Stimulated activated CD4-positive, alpha-beta T cell treated with anti-CD3 and anti-CD28 coated beads, Interleukin-1b, Interleukin-23, amount 100 ng/mL, for 1 hour (primary cell): ENCODE data around the gene SULT1C4.
"Not testable (repeated sequence)": the region's sequence is repeated elsewhere in the genome, so short reads cannot be mapped to it uniquely, and the experiment has no call there.

ENCODE experiments used
- DNase-seq, 2 donors: peaks; one replicate each; pipeline ENCODE4 v3.0.0-alpha.2; 2020; ENCODE audit warnings: low read depth in 2 of 2

Gene SULT1C4

GRCh38 chr2:108377815-108378630 lies at the start of gene SULT1C4:
SULT1C4 (plus strand) TSS chr2:108377954; CDS start chr2:108378338, 384 bp downstream.
- no peak for DNase-seq

- no peak for DNase-seq
Measured at GRCh38 chr2:108329771-108330170, 48.0 kb upstream of the SULT1C4 start.

- DNase-seq = no peak
Measured at GRCh38 chr2:108330979-108331378, 46.8 kb upstream of the SULT1C4 start.

GRCh38 chr2:108345951-108346350 lies 31.8 kb upstream of the SULT1C4 start:
- no peak for DNase-seq

- no peak for DNase-seq
Measured at GRCh38 chr2:108346827-108347226, 30.9 kb upstream of the SULT1C4 start.

- DNase-seq = no peak
Measured at GRCh38 chr2:108347786-108348185, 30.0 kb upstream of the SULT1C4 start.

- no peak for DNase-seq
Measured at GRCh38 chr2:108348816-108349570, 28.8 kb upstream of the SULT1C4 start.

GRCh38 chr2:108349571-108349928 lies 28.2 kb upstream of the SULT1C4 start:
- no peak for DNase-seq

- DNase-seq = no peak
Measured at GRCh38 chr2:108351889-108352288, 25.9 kb upstream of the SULT1C4 start.

- no peak for DNase-seq
Measured at GRCh38 chr2:108354136-108354535, 23.6 kb upstream of the SULT1C4 start.

GRCh38 chr2:108355906-108356734 lies 21.6 kb upstream of the SULT1C4 start:
- DNase-seq = no peak

- DNase-seq = not testable (repeated sequence)
Measured at GRCh38 chr2:108359336-108359735, 18.4 kb upstream of the SULT1C4 start.

- no peak for DNase-seq
Measured at GRCh38 chr2:108360776-108361468, 16.8 kb upstream of the SULT1C4 start.

GRCh38 chr2:108363024-108363907 lies 14.5 kb upstream of the SULT1C4 start:
- no peak for DNase-seq

GRCh38 chr2:108363908-108364225 lies 13.9 kb upstream of the SULT1C4 start:
- no peak for DNase-seq

- DNase-seq = no peak
Measured at GRCh38 chr2:108364676-108365297, 13.0 kb upstream of the SULT1C4 start.

- no peak for DNase-seq
Measured at GRCh38 chr2:108365656-108366055, 12.1 kb upstream of the SULT1C4 start.

- no peak for DNase-seq
Measured at GRCh38 chr2:108367014-108367413, 10.7 kb upstream of the SULT1C4 start.

- no peak for DNase-seq
Measured at GRCh38 chr2:108367561-108368175, 10.1 kb upstream of the SULT1C4 start.

GRCh38 chr2:108369153-108369552 lies 8.6 kb upstream of the SULT1C4 start:
- no peak for DNase-seq
